ENCODE results near the gene FGF1.

Gene FGF1

DNA sequence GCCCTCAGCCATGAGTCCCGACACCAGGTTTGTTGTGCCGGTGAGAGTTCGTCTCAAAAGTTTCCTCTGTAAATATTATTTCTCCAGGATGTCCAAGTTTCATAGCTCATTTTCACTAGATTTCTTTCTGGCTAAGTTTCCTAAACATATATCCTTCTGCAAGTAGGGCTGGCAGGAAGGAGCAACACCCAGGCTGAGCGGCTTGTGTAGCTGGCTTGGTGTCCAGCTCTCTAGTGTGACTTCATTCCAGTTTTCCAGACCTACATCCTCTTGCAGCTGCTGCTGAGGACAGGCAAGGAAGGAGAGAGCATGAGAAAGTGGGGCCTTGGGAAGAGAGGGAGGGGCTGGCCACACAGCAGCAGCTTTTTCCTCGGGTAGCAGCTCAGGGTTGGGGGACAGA is 80.3 kb downstream of the FGF1 start:
- no peak for DNase-seq

DNA sequence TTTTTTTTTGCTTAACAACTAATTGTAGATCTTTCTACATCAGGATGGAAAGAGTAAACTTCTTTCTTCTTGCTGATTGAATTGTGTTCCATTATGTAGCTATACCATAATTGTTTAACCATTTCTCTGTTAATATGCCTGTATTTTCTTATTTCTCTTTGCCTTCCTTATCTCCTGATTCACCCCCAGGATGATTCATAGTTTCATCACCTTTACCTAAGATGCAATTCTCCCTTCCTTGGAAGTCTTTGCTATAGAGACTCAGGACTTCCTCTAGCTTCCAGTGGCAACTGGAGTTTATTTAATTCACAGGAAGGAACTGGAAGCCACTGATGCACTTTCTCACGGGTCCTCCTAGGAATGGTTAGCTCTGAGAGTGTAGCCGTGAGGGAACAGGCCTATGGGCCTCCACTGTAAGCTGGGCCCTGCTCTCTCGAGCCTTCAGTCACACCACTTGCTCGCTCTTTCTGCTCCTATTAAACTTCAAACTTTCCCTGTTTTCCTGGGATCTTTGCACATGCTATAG is 83.1 kb downstream of the FGF1 start:
- no peak for DNase-seq

DNA sequence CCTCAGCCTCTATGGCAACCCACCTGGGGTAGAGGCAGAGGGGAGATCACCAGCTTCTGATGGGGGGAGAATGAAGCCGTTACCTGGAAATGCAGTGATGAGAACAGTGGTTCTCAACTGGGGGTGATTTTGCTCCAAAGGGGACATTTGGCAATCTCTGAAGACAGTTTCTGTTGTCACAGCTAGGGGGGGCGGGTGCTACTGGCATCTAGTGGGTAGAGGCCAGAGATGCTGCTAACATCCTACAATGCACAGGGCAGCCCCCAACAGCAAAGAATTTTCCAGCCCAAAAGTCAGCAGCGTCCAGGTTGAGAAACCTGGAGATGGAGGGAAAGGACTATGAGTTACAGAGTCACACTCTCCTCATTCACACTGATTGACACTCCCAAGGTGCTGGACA is 84.5 kb downstream of the FGF1 start:
- DNase-seq, result no peak

DNA sequence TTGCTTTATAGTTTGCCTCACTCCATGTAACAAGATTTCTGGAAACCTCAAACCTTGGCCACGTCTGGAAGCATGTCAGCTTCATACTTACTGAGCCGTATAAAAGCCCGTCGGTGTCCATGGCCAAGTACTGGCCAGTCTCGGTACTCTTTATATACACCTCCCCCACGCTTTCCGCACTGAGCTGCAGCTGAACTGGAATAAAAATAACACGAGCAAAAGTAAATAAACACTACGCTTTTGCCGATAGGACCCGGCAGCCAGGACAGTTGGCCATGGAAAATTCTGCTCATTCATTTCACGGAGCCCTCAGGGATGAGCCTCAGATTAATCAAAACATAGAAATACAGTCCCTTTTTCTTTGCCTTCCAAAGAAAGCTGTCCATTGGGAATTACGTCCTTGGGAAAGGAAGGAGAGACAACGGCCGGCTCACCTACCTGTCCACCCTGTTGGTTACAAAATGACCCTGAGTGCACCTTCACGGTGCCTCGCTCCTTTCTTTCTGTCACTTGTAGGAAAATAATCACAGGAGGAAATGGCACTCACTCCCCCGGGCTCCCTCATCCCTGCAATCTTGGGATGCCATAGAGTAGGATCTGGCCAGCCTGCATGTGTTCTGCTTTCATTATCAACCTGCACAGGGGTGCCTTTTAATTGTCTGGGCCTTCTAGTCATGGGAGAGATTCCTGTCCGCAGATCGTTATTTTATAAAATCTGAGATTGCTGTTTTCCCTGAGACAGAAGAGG is 85.1 kb downstream of the FGF1 start:
- no peak for DNase-seq

DNA sequence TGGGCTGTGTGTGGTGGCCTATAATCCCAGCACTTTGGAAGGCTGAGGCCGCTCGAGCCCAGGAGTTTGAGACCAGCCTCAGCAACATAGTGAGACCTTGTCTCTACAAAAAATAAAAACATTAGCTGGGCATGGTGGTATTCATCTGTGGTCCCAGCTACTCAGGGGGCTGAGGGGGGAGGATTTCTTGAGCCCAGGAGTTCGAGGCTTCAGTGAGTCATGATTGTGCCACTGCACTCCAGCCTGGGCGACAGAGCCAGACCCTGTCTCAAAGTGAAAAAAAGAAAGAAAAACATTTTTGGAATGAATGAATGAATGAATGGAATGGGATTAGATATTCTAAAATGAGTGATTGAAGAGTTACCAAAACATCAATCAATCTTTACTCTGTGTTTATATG is 85.8 kb downstream of the FGF1 start:
- DNase-seq, result no peak

DNA sequence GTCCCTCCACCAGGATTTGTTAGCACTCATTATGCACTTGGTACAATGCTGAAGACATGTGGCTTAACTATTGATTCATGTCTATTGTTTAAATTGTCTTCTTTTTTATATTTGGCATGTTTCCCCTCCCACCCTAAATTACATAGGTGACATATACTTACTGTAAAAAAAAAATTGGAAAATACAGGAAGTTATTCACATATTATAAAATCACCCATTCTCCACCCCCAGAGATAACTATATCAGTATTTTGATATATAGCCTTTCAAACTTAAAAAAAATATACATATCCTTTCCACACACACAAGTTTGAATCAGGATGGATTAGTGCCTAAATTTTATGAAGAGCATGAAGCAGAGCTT is 87.6 kb downstream of the FGF1 start:
- no peak for DNase-seq

DNA sequence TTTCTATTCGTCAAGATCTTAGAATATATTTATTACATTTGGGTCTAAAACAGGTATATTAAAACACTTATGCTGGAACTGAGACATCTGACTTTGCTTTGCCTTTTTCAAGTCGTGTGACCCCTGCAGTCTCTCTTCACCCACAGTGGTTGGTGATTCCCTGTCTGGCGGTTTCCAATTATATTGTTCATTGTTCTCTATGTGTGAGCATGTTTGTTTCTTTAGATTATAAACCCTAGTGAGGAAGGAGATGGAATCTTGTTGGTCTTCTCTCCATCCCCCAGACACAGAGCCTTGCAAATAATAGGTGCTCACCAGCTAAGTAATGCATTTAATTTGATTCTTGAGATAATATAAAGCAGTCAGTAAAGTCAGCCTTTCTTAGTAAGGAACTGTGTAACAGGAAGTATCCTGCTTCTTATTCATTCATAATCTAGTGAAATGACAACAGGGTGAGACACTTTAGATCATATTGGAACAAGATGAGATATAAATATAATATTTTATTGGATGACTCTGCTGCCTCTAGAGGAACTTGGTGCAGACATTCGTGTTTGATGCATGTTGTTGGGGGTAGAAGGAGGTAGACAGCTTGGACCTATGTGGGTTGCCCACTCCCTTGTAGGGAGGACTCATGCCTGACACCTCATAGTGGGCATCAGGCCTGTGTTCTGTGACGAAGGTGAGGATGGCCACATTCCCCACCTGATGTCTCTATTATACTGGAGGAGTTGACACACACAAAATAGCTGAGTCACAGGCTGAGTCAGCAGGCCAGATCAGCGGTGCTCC is 88.1 kb downstream of the FGF1 start:
- DNase-seq, result no peak

DNA sequence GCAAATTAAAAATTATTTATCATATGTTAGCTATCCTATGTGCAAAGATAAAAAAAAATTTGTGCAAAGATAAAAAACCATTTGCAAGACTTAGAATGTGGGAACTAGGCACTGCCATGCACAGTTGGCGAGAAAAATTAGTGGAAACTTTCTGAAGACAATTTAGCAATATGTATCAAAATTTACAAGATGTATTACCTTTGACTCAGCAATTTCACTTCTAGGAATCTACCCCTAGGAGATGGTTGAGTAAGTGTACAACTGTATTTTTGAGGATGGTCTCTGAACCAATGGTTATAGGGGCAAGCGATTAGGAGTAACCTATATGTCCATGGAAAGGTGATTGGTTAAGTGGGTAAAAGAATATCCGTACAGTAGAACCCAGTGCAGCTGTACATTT is 88.9 kb downstream of the FGF1 start:
- no peak for DNase-seq

DNA sequence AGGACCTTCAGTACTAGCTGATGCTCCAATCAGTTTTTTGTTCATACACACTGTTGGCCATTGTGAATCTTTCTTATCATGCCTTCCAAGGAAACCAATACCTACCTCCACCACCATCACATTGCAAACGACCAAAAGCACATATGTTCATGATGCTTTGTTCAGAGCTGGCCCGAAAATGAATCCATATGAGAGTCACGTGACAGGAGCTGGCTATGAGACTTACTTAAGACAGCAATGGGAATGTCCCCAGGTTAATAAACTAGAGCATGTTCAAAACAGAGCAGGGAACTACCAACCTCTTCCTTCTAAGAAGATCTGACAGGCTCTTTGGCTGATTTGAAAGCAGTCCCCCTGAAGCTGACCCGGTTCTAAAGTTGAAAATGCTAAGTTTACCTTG is 93.5 kb downstream of the FGF1 start:
- no peak for DNase-seq

DNA sequence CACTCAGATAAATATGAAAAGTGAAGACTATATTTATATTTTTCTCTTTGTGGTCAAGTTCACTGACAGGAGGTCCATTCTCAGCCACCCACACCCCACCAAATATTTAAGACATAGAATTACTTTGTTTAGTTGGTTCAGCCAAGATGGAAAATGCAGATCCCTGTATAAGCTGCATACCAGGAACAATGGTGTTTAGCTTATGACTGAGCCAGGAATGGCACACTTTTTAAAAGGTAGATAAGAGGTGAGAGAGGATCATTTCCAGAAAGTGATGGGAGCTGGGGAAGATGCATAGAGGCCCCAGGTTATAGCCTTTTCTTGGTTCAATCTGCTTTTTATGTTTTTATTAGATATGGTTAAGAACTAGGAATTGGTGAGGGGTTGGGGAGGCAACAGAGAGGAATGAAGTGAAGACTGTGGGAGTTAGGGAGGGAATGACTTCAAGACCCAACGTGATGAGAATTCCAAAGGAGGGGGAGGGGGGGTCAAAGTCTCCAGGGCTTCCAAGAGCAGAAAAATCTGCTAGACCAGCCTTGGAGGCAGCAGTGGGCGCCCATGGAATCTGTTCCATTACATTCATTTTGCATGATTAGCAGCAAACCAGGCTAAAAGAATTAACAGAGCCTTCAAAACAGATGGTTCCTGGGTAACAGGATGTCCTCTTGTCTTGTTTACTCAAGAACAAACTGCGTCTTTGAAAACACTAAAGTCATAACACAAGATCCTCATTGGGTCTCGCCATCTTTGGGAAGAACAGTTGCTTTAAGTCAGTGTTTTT is 95.2 kb downstream of the FGF1 start:
- no peak for DNase-seq

DNA sequence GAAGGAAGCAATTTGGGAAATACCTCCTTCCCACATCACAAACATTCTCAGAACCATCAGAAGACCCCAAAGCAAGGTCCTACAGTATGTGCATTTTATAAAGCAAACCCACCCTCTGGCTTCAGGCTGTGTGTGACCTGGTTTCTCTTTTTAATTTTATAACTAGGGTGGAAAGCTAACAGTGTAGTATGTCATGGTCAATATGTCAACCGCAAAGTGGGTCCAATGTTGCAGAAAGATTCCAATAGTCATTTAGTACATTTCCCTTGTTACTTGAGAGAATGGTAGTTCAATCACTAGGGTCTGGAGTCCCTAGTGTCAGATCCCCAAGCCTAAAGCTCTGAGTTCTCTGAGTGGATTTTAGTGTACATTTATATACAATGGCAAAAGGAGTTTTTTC is 96.2 kb downstream of the FGF1 start:
- DNase-seq, result no peak

DNA sequence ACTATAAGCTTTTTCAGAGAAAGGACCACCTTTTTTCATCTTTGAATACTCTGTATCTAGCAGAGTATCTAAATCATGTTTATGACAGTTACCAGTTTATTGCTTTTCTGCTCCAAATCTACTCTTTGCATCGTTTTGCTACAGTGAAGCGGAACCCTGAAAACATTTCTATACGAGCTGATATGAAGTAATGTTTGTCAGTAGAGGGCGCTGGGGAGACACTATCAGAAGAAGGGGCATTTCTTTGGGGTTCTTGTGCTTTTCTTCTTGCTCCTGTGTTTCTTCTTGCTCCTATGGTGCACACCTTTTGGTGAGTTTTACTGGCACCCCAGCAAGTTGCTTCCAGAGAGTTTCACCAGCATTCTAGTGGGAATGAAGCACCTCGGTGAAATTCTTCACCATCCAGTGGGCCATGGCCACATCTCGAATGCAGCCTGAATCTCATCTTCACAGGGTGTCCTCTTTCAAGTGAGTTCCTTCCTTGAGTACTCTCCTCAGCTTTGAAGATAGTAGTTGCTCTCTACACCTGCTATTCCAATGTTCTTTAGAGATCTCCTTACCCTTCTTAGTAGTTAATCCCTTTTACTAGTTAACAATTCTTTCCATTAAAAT is 98.4 kb downstream of the FGF1 start:
- no peak for DNase-seq

DNA sequence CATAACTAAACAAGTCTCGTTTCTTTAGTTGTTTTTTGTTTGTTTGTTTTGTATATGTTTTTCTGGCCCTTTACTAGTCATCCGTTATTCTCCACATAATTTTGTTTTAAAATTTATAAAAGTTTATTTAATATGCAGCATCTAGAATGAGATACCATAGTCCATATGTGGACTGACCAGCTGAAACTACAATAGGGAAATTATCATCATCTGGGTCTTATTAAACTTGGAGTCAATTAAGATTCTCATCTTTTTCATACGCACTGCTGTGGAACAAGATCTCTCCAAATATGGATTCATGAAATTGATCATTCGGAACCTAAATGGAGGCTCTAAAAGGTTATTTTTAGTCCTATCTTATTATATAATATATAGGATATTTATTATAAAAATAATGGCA is 99.3 kb downstream of the FGF1 start:
- no peak for DNase-seq

DNA sequence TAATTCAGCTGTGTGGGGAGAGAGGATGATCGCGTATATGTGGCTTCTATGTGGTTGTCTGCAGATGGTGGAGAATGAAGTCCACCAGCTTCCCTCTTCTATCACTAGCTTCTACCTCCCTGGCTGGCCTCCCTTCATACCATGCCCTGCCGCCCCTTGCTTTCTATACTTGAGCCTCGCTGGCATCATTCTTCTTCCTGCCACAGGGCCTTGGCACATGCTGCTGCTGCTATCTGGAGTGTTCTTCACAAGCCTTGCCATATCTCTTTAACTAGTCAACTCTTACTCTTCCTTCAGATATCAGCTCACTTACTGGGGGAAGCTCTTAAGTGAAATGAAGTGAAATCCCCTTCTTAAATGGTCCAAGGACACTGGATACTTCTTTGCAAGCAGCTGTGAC is 100.4 kb downstream of the FGF1 start:
- no peak for DNase-seq

DNA sequence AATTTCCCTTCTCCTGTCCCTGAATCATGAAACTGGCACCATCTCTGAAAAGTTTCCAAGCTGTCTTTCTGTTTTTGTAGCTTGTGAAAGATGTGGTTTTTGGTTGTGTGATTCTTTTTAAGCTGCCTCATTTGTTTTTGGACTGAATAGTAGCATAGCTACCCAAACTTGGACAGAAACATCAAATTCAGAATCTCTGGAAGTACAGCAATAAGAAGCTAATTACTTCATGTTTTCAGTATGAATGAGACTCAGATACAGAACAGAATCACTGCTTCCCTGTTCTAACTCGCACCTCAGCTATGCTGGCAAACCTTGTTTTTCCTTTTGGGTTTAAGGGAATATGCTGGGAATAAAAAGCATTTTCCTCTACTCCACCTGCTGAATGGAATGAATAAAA is 101.0 kb downstream of the FGF1 start:
- no peak for DNase-seq

DNA sequence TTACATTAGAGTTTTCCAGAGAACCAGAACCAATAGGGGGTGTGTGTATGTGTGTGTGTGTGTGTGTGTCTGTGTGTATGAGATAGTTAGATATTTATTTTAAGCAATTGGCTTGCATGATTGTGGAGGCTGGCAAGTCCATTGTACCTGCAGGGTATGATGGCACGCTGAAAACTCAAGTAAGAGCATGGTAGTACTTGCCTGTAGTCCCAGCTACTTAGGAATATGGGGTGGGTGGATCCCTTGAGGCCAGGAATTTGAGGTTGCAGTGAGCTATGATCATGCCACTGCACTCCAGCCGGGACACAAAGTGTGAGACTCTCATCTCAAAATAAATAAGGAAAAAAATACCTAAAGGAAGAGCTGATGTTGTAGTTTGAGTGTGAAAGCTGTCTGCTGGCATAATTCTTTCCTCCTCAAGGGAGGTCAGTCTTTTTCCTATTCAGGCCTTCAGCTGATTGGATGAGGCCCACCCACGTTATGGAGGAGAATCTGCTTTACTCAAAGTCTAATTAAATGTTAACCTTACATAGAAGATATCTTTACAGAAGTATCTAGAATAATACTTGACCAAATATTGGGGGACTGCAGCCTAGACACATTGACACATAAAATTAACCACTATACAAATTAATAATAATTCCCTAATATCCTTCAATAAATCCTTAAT is 107.6 kb downstream of the FGF1 start:
- DNase-seq, result no peak

DNA sequence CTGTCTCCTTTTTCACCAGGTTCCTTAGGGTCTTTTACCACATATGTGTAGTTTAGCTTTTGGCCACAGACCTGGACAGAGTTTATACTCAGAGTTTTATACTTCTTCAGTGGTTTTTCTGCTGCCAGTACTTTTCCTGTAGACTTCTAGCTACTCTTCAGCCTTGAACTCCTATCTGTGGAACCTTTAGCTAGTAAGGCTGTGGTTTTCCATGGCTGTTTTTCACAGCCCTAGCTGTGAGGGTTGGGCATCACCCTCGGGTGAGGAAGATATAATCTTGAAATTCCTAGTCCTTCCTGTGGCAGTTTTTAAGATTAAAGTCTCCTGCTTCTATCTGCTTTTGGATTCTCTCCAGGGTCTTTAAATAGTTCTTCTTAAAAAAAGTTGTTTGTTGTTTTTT is 109.1 kb downstream of the FGF1 start:
- no peak for DNase-seq

DNA sequence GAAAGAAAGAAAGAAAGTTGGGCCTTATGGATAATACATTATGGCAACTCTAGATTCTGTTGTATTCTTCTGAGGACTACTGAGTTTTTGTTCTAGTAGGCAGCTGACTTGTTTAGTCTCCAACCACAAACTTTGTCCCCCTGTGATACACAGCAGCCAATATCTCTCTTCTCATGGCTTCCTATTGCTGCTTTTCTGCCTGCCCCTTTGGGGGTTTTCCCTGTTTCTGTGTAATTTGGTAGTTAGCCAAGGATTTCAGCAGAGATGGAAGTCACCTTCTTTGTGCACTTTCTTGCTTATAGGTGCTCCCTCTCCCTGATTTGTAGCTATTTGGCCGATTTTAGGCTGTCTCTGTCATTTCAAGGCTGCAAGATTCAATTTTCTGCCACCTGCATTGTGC is 109.6 kb downstream of the FGF1 start:
- no peak for DNase-seq

DNA sequence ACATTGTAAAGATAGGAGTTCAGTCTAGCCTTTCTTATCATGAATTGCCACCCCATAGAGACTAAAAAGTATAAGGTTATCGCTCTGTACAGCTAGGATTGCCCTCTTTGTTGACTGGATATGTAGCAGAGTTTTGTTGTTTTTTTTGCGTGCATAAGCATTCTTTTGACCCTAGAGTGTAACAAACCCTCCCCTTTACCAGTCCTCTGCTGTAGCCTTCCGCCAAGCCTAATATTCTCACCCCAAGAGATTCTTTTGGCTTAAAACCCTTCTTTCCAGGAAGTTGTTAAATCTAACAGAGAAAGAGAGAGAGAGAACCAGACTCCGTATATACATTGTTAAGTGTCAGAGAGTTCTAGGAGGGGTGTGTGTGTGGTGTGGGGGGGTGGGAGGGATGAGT is 113.9 kb downstream of the FGF1 start:
- DNase-seq, result no peak

DNA sequence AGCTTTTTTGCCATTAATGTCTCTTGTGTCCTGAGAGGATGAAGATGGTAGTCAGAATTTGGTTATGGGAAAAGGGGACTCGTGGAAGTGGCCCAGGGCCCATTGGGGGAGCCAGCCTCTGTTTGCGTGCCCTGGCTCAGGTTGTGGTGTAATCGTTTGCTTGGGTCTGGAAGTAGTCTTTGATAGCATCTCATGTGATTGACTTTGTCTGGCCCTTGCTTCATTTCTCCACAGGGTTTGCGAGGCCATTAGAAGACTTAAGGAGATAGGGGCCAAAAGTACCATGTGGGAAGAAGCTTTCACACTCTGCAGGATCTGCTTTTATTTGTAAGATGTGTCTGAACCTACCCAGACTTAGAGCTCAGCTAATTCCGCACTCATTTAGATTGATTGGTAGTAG is 114.5 kb downstream of the FGF1 start:
- no peak for DNase-seq

DNA sequence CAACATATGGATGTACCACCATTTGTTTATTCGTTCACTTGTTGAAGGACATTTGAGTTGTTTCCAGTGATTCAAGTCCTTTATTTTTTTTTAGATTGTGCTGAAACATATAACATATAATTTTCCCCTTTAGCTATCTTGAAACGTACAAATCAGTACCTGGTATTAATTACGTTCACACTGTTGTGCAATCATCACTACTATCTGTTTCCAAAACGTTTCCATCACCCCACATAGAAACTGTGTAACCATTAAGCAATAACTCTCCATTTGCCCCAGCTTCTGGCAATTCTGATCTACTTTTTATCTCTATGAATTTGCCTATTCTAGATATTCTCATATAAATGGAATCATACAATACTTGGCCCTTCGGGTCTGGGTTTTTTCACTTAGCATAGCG is 116.0 kb downstream of the FGF1 start:
- DNase-seq, result no peak

DNA sequence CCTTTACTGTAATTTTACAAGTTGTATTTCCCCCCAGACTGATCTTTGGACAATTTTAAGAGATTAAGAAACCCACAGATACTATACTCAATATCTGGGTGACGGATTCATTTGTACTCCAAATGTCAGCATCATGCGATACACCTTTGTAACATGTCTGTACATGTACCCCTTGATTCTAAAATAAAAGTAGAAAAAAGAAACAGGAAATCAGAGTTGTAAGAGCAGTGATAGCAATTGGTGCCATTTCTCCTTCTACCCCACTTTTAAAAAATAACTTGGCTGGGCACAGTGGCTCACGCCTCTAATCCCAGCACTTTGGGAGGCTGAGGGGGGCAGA is 116.9 kb downstream of the FGF1 start:
- no peak for DNase-seq
